RWPE2 (cell line): ENCODE measurements around the gene C16orf86.

ENCODE experiments used
- ATAC-seq: fragments of 200-7000 bp; cut with Tn5 transposase; 3 replicates; pipeline ENCODE4 v1.9.1; 2021; ENCODE audit warnings: low read depth
- DNase-seq: peaks from one replicate; pipeline ENCODE4 v3.0.0-alpha.2; 2020; ENCODE audit warnings: low spot score
- H3K27ac ChIP-seq: fragments of 450-650 bp; 2 replicates; pipeline ENCODE4 v1.5.1; 2017; ENCODE audit warnings: mild to moderate bottlenecking; ENCODE audit not compliant: poor library complexity, severe bottlenecking
- H3K27me3 ChIP-seq: fragments of 250-450 bp; sonication (Bioruptor Pico); 2 replicates; pipeline ENCODE4 v1.5.1; 2021; ENCODE audit warnings: mild to moderate bottlenecking, moderate library complexity; ENCODE audit not compliant: insufficient read depth, poor library complexity, severe bottlenecking
- H3K36me3 ChIP-seq: fragments of 250-450 bp; sonication (Bioruptor Pico); 2 replicates; pipeline ENCODE4 v1.5.1; 2020; ENCODE audit warnings: low read depth, mild to moderate bottlenecking, moderate library complexity
- H3K4me1 ChIP-seq: fragments of 250-450 bp; sonication (Bioruptor Pico); 2 replicates; pipeline ENCODE4 v1.5.1; 2021; ENCODE audit warnings: mild to moderate bottlenecking, moderate library complexity; ENCODE audit not compliant: insufficient read depth, poor library complexity, severe bottlenecking
- H3K4me3 ChIP-seq: fragments of 250-450 bp; sonication (Bioruptor Pico); 2 replicates; pipeline ENCODE4 v1.5.1; 2021; ENCODE audit warnings: mild to moderate bottlenecking, moderate library complexity; ENCODE audit not compliant: severe bottlenecking
- H3K9me3 ChIP-seq: fragments of 250-450 bp; sonication (Bioruptor Pico); 2 replicates; pipeline ENCODE4 v1.5.1; 2021; ENCODE audit warnings: mild to moderate bottlenecking, moderate library complexity; ENCODE audit not compliant: severe bottlenecking
- CTCF ChIP-seq: fragments of 450-650 bp; IDR thresholded peaks from one replicate; pipeline ENCODE4 v1.5.1; 2017; ENCODE audit warnings: mild to moderate bottlenecking, moderate library complexity; ENCODE audit not compliant: poor library complexity, severe bottlenecking

Gene C16orf86

GRCh38 chr16:67650023-67650422, 16.6 kb upstream of the C16orf86 start:
- Histone ChIP-seq H3K4me3 (no peak overlapping the region), H3K27me3 (peaks cover 87% of the 10 kb centered on the region), H3K4me1 (no peaks in the 10 kb centered on the region), H3K27ac (no peak overlapping the region), H3K9me3 (no peaks in the 10 kb centered on the region), H3K36me3 (no peaks in the 10 kb centered on the region)
- no peak for ATAC-seq
- DNase-seq: no peak
- no peak for TF ChIP-seq CTCF

GRCh38 chr16:67651039-67651438, 15.6 kb upstream of the C16orf86 start:
- ATAC-seq: no peak
- Histone ChIP-seq H3K36me3 (no peaks in the 10 kb centered on the region), H3K4me3 (no peak overlapping the region), H3K9me3 (no peaks in the 10 kb centered on the region), H3K4me1 (no peaks in the 10 kb centered on the region), H3K27me3 (peaks cover 80% of the 10 kb centered on the region), H3K27ac (no peak overlapping the region)
- no peak for TF ChIP-seq CTCF
- no peak for DNase-seq

GRCh38 chr16:67651847-67652246, 14.8 kb upstream of the C16orf86 start:
- Histone ChIP-seq H3K27me3 (peaks cover 79% of the 10 kb centered on the region), H3K36me3 (no peaks in the 10 kb centered on the region), H3K4me3 (no peak overlapping the region), H3K27ac (no peak overlapping the region), H3K9me3 (no peaks in the 10 kb centered on the region), H3K4me1 (no peaks in the 10 kb centered on the region)
- ATAC-seq: no peak
- DNase-seq: no peak
- TF ChIP-seq CTCF: no peak

GRCh38 chr16:67652578-67653127, 14.0 kb upstream of the C16orf86 start:
- ATAC-seq: peak; percentile 32
- Histone ChIP-seq H3K9me3 (no peaks in the 10 kb centered on the region), H3K4me1 (no peaks in the 10 kb centered on the region), H3K27ac (no peak overlapping the region), H3K4me3 (peak overlapping the region; percentile 40), H3K36me3 (no peaks in the 10 kb centered on the region), H3K27me3 (peaks cover 72% of the 10 kb centered on the region)
- no peak for DNase-seq
- no peak for TF ChIP-seq CTCF

GRCh38 chr16:67653128-67653788, 13.4 kb upstream of the C16orf86 start:
- peak; percentile 35 for TF ChIP-seq CTCF

More at GRCh38 chr16:67653128-67653788, 13.4 kb upstream of the C16orf86 start:
- DNase-seq (no peak), ATAC-seq (peak; percentile 40)
- H3K27me3 ChIP-seq: peaks cover 66% of the 10 kb centered on the region
- H3K9me3 ChIP-seq: no peaks in the 10 kb centered on the region
- H3K36me3 ChIP-seq: peaks cover under 1% of the 10 kb centered on the region
- H3K27ac ChIP-seq: no peak overlapping the region
- peak overlapping the region; percentile 40 for H3K4me3 ChIP-seq
- H3K4me1 ChIP-seq: no peaks in the 10 kb centered on the region
